GM12875 (cell line): ENCODE data around the gene LRRK1.

Experiments
- H3K4me3 ChIP-seq: one replicate; pipeline ENCODE4 v1.5.1; 2011; ENCODE audit warnings: low read depth, low read length, control low read depth
- CTCF ChIP-seq: IDR thresholded peaks from 2 replicates; pipeline ENCODE4 v1.5.1; 2011; ENCODE audit warnings: low read depth, mild to moderate bottlenecking, control low read depth, inconsistent platforms, low read length, moderate library complexity, borderline replicate concordance; ENCODE audit not compliant: insufficient read depth

LRRK1 gene

GRCh38 chr15:100980410-100981046 is 61.4 kb downstream of the LRRK1 start:
- no peak for TF ChIP-seq CTCF
- H3K4me3 ChIP-seq, result no peak overlapping the region

- H3K4me3 ChIP-seq, result no peak overlapping the region
- no peak for TF ChIP-seq CTCF
Measured at GRCh38 chr15:100981086-100981485, 61.9 kb downstream of the LRRK1 start.

GRCh38 chr15:100983221-100983620 is 64.1 kb downstream of the LRRK1 start:
- no peak overlapping the region for H3K4me3 ChIP-seq
- no peak for TF ChIP-seq CTCF

GRCh38 chr15:100985401-100985800 is 66.2 kb downstream of the LRRK1 start:
- no peak for TF ChIP-seq CTCF
- H3K4me3 ChIP-seq, result no peak overlapping the region

GRCh38 chr15:100986158-100986896 is 67.2 kb downstream of the LRRK1 start:
- no peak overlapping the region for H3K4me3 ChIP-seq
- no peak for TF ChIP-seq CTCF

- H3K4me3 ChIP-seq, result no peak overlapping the region
- TF ChIP-seq CTCF, result no peak
Measured at GRCh38 chr15:100987143-100987542, 68.0 kb downstream of the LRRK1 start.

- H3K4me3 ChIP-seq, result no peak overlapping the region
Measured at GRCh38 chr15:100988297-100988696, 69.1 kb downstream of the LRRK1 start.

More at GRCh38 chr15:100988297-100988696, 69.1 kb downstream of the LRRK1 start:
- no peak for TF ChIP-seq CTCF
